A549 (cell line): ENCODE measurements around the gene DYRK2. TPM values are rescaled to one million over a fixed set of nuclear protein-coding genes. Genes with fewer than 3 reads are reported as not detected.

Source experiments
- ATAC-seq, 2 experiments: fragments of 200-7000 bp in 1 of 2; fragments of >200 bp in 1 of 2; cut with Nextera tagmentation in 1 of 2; cut with Tn5 transposase in 1 of 2; 3 replicates each; pipeline versions ENCODE4 v1.8.0 to v1.9.1; 2018 to 2020; ENCODE audit warnings: mild to moderate bottlenecking in 1 of 2, moderate library complexity in 1 of 2
- CTCF ChIA-PET: fragments of 300-600 bp; sonication (Branson Sonifier 250); formaldehyde crosslinking; extraction: SDS; loops from one replicate; lab custom pipeline; 2021; ENCODE audit warnings: antibody characterized with exemption, inconsistent platforms; lab: Yijun Ruan, JAX
- POLR2A ChIA-PET: fragments of 350-600 bp; formaldehyde crosslinking; extraction: SDS; loops from one replicate; lab custom pipeline; 2021; ENCODE audit warnings: antibody characterized with exemption, inconsistent platforms; lab: Yijun Ruan, JAX
- DNase-seq, 2 experiments: peaks; one replicate each; pipeline versions ENCODE4 v3.0.0 to v3.0.0-alpha.2; 2011 to 2016; ENCODE audit warnings: low read depth in 1 of 2, low spot score in 1 of 2
- FAIRE-seq: peaks from 2 replicates; lab custom pipeline; 2011; peaks lifted over from hg19 to GRCh38; lab: Jason Lieb, UNC
- H3K27ac ChIP-seq, 2 experiments: fragments of >200 bp; sonication (Bioruptor Twin); formaldehyde crosslinking; 3 replicates each; pipeline ENCODE4 v1.5.1; 2016 to 2017
- H3K4me1 ChIP-seq: fragments of >200 bp; sonication (Bioruptor Twin); formaldehyde crosslinking; 3 replicates; pipeline ENCODE4 v1.6.1; 2016
- H3K4me2 ChIP-seq: fragments of >200 bp; sonication (Bioruptor Twin); formaldehyde crosslinking; 3 replicates; pipeline ENCODE4 v1.6.1; 2016
- H3K4me3 ChIP-seq: fragments of >200 bp; sonication (Bioruptor Twin); formaldehyde crosslinking; 3 replicates; pipeline ENCODE4 v1.5.1; 2016
- H3K9me3 ChIP-seq: fragments of >200 bp; sonication (Bioruptor Twin); formaldehyde crosslinking; 3 replicates; pipeline ENCODE4 v1.6.1; 2016
- BHLHE40 ChIP-seq: IDR thresholded peaks from 2 replicates; pipeline ENCODE4 v1.6.1; 2012; ENCODE audit warnings: low read depth, low read length, inconsistent platforms
- CBX2 ChIP-seq: fragments of 200-600 bp; sonication (generic); IDR thresholded peaks from 2 replicates; pipeline ENCODE4 v1.6.1; 2016; ENCODE audit warnings: low read depth, mild to moderate bottlenecking, borderline replicate concordance
- CHD2 ChIP-seq: fragments of 150-350 bp; IDR thresholded peaks from 2 replicates; pipeline ENCODE4 v1.6.1; 2014; ENCODE audit warnings: low read length; ENCODE audit not compliant: partially characterized antibody
- CHD4 ChIP-seq: fragments of 200-600 bp; sonication (generic); IDR thresholded peaks from 2 replicates; pipeline ENCODE4 v1.6.1; 2016; ENCODE audit warnings: antibody characterized with exemption, mild to moderate bottlenecking, borderline replicate concordance
- ESRRA ChIP-seq: fragments of 150-350 bp; IDR thresholded peaks from 2 replicates; pipeline ENCODE4 v1.6.1; 2014; ENCODE audit warnings: mild to moderate bottlenecking, low read length, borderline replicate concordance
- FOSB ChIP-seq: fragments of 250-450 bp; sonication (Bioruptor Pico); IDR thresholded peaks from 2 replicates; pipeline ENCODE4 v1.5.0; 2020; ENCODE audit warnings: mild to moderate bottlenecking, moderate library complexity
- FOSL2 ChIP-seq, 2 experiments: fragments of 450-650 bp in 1 of 2; fragments of >200 bp in 1 of 2; sonication (Bioruptor Twin) in 1 of 2; formaldehyde crosslinking; IDR thresholded peaks; 2 replicates each; pipeline versions ENCODE4 v1.5.0 to v1.6.1; 2016 to 2020; ENCODE audit warnings: mild to moderate bottlenecking in 1 of 2, moderate library complexity in 1 of 2
- FOXS1 ChIP-seq: fragments of 250-450 bp; sonication (Bioruptor Pico); IDR thresholded peaks from 2 replicates; pipeline ENCODE4 v1.5.0; 2020; ENCODE audit warnings: mild to moderate bottlenecking, moderate library complexity
- HDAC2 ChIP-seq: fragments of 200-600 bp; sonication (generic); IDR thresholded peaks from 2 replicates; pipeline ENCODE4 v1.6.1; 2016
- HOXB13 ChIP-seq: fragments of 250-450 bp; sonication (Bioruptor Pico); IDR thresholded peaks from 2 replicates; pipeline ENCODE4 v1.5.0; 2020; ENCODE audit warnings: low read depth, mild to moderate bottlenecking, moderate library complexity
- HOXB5 ChIP-seq: fragments of 250-450 bp; sonication (Bioruptor Pico); IDR thresholded peaks from 2 replicates; pipeline ENCODE4 v1.5.0; 2020; ENCODE audit warnings: mild to moderate bottlenecking, moderate library complexity
- MAFK ChIP-seq: fragments of 450-650 bp; IDR thresholded peaks from 2 replicates; pipeline ENCODE4 v1.6.1; 2014; ENCODE audit not compliant: partially characterized antibody
- MAZ ChIP-seq: fragments of 150-350 bp; IDR thresholded peaks from 2 replicates; pipeline ENCODE4 v1.6.1; 2014; ENCODE audit warnings: antibody characterized with exemption, low read depth, low read length, borderline replicate concordance
- MYC ChIP-seq: IDR thresholded peaks from 2 replicates; pipeline ENCODE4 v1.6.1; 2012; ENCODE audit warnings: mild to moderate bottlenecking, inconsistent platforms, low read length, improper control_type of control experiment, borderline replicate concordance
- NFE2L2 ChIP-seq: fragments of 150-350 bp; conservative IDR thresholded peaks from 2 replicates; pipeline ENCODE4 v1.6.1; 2014; ENCODE audit warnings: low read length
- NPAS2 ChIP-seq: fragments of 250-450 bp; sonication (Bioruptor Pico); IDR thresholded peaks from 2 replicates; pipeline ENCODE4 v1.8.0; 2022; ENCODE audit warnings: mild to moderate bottlenecking, moderate library complexity, borderline replicate concordance
- RCOR1 ChIP-seq: fragments of 150-350 bp; IDR thresholded peaks from 2 replicates; pipeline ENCODE4 v1.6.1; 2014; ENCODE audit warnings: antibody characterized with exemption, low read length, low read depth
- SMC3 ChIP-seq: fragments of >200 bp; sonication (Bioruptor Twin); formaldehyde crosslinking; IDR thresholded peaks from 3 replicates; pipeline ENCODE4 v1.6.1; 2018; ENCODE audit warnings: inconsistent platforms
- SREBF2 ChIP-seq: fragments of 450-650 bp; IDR thresholded peaks from 2 replicates; pipeline ENCODE4 v1.6.1; 2014; ENCODE audit warnings: mild to moderate bottlenecking, moderate library complexity
- WGBS: methylation state at CpG from one replicate; pipeline ENCODE4 v1.1.6; 2017; ENCODE audit errors: missing lambda C conversion rate; 5-methylcytosine and 5-hydroxymethylcytosine counted together
- polyA plus RNA-seq, 4 experiments: library from polyadenylated mRNA; depleted of rRNA in 3 of 4; stranded (reverse); fragments of >200 nt; fragmentation: RNase III in 1 of 4; extraction: RNeasy Plus Mini Kit Qiagen cat#74134 plus additional on column Dnase treatment in 1 of 4; gene quantifications; 2 replicates in 3 of 4; 3 replicates in 1 of 4; pipeline ENCODE4 v1.2.3, GENCODE V29; 2011 to 2017
- TF ChIP-seq, protein P1 (sequence below): fragments of >200 bp; sonication (Bioruptor Twin); formaldehyde crosslinking; IDR thresholded peaks from 3 replicates; pipeline ENCODE4 v1.5.1; 2016
- TF ChIP-seq, protein P2 (sequence below): fragments of 250-450 bp; sonication (Bioruptor Pico); IDR thresholded peaks from 2 replicates; pipeline ENCODE4 v1.5.0; 2021; ENCODE audit warnings: mild to moderate bottlenecking, moderate library complexity, borderline replicate concordance
- TF ChIP-seq, protein P3 (sequence below): IDR thresholded peaks from 2 replicates; pipeline ENCODE4 v1.6.1; 2012
- TF ChIP-seq, protein P4 (sequence below): IDR thresholded peaks from 2 replicates; pipeline ENCODE4 v1.6.1; 2012
- TF ChIP-seq, protein P5 (sequence below): fragments of >200 bp; sonication (Bioruptor Twin); formaldehyde crosslinking; IDR thresholded peaks from 3 replicates; pipeline ENCODE4 v1.6.1; 2016
- TF ChIP-seq, protein P6 (sequence below): fragments of 150-350 bp; IDR thresholded peaks from 2 replicates; pipeline ENCODE4 v1.6.1; 2014; ENCODE audit warnings: low read depth, mild to moderate bottlenecking, low read length

Gene DYRK2
- polyA plus RNA-seq, 2 of the 4 experiments (the other 2 are of a cell fraction) = 9.1 to 17.2 TPM

DNA sequence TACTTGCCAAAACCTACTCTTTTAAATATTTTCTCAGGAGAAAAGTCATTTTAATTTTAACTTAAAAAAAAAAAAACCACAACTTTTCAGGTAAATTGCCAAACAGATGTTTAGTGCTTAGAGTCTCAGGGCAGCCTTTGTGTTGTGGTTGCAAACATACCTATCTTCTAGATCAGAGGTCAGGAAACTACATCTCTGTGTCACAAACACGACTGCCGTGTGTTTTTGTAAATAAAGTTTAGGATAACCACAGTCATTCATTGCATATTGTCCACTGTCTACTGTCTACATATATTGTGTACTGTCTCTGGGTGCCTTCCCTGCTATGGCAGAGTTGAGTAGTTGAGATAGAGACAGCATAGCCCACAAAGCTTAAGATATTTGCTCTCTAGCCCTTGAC lies 48.9 kb downstream of the DYRK2 start:
- no peak for TF ChIP-seq HOXB5
- no peak for TF ChIP-seq FOXS1 (CRISPR knock-in tag)
- TF ChIP-seq, all 56 proteins: peak for 0
- Histone ChIP-seq H3K4me2 (no peak overlapping the region), H3K4me3 (no peak overlapping the region), H3K4me1 (no peaks in the 10 kb centered on the region), H3K27ac (no peak overlapping the region), H3K9me3 (no peaks in the 10 kb centered on the region)
- POLR2A ChIA-PET = no interaction called here
- DNase-seq = no peak
- ATAC-seq = no peak
- no peak for FAIRE-seq
- WGBS = 86% methylated on average over 2 of the region's 2 CpGs
- CTCF ChIA-PET = no interaction called here

DNA sequence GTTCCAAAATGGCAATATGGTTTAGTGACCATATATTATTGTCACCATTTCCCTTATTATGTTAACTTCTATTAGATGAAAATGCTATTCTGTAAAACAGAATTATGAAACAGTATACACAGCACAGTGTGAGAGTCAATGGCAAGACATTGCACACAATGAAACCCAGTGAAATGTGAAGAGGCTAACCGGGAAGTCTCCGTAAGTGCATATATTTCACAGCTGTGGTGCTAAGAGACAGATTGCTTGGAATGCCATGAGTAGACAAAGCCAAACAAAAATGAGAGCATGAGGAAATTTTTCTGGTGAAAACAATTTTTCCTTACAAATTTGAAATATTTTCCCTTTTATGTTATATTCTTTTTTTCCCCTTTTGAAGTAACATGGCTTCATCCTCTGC lies 49.4 kb downstream of the DYRK2 start:
- H3K9me3 ChIP-seq = no peaks in the 10 kb centered on the region
- H3K4me3 ChIP-seq = no peak overlapping the region
- FAIRE-seq (no peak), ATAC-seq (no peak), DNase-seq (no peak)
- H3K27ac ChIP-seq = no peak overlapping the region
- H3K4me1 ChIP-seq = no peaks in the 10 kb centered on the region
- H3K4me2 ChIP-seq = no peak overlapping the region
- POLR2A ChIA-PET = no interaction called here
- CTCF ChIA-PET = no interaction called here
- TF ChIP-seq, protein P1, sequence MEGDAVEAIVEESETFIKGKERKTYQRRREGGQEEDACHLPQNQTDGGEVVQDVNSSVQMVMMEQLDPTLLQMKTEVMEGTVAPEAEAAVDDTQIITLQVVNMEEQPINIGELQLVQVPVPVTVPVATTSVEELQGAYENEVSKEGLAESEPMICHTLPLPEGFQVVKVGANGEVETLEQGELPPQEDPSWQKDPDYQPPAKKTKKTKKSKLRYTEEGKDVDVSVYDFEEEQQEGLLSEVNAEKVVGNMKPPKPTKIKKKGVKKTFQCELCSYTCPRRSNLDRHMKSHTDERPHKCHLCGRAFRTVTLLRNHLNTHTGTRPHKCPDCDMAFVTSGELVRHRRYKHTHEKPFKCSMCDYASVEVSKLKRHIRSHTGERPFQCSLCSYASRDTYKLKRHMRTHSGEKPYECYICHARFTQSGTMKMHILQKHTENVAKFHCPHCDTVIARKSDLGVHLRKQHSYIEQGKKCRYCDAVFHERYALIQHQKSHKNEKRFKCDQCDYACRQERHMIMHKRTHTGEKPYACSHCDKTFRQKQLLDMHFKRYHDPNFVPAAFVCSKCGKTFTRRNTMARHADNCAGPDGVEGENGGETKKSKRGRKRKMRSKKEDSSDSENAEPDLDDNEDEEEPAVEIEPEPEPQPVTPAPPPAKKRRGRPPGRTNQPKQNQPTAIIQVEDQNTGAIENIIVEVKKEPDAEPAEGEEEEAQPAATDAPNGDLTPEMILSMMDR = no peak
- TF ChIP-seq HDAC2 (no peak), ESRRA (no peak), MYC (no peak), NPAS2 (CRISPR knock-in tag) (no peak), CHD4 (no peak), HOXB5 (no peak), CBX2 (no peak), NFE2L2 (no peak), CHD2 (no peak)
- TF ChIP-seq, protein P2, sequence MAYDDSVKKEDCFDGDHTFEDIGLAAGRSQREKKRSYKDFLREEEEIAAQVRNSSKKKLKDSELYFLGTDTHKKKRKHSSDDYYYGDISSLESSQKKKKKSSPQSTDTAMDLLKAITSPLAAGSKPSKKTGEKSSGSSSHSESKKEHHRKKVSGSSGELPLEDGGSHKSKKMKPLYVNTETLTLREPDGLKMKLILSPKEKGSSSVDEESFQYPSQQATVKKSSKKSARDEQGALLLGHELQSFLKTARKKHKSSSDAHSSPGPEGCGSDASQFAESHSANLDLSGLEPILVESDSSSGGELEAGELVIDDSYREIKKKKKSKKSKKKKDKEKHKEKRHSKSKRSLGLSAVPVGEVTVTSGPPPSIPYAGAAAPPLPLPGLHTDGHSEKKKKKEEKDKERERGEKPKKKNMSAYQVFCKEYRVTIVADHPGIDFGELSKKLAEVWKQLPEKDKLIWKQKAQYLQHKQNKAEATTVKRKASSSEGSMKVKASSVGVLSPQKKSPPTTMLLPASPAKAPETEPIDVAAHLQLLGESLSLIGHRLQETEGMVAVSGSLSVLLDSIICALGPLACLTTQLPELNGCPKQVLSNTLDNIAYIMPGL (CRISPR knock-in tag) = no peak
- TF ChIP-seq, protein P3, sequence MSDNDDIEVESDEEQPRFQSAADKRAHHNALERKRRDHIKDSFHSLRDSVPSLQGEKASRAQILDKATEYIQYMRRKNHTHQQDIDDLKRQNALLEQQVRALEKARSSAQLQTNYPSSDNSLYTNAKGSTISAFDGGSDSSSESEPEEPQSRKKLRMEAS = no peak
- TF ChIP-seq, protein P4, sequence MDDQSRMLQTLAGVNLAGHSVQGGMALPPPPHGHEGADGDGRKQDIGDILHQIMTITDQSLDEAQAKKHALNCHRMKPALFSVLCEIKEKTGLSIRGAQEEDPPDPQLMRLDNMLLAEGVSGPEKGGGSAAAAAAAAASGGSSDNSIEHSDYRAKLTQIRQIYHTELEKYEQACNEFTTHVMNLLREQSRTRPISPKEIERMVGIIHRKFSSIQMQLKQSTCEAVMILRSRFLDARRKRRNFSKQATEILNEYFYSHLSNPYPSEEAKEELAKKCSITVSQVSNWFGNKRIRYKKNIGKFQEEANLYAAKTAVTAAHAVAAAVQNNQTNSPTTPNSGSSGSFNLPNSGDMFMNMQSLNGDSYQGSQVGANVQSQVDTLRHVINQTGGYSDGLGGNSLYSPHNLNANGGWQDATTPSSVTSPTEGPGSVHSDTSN = no peak
- WGBS = 77% methylated on average over 2 of the region's 2 CpGs

DNA sequence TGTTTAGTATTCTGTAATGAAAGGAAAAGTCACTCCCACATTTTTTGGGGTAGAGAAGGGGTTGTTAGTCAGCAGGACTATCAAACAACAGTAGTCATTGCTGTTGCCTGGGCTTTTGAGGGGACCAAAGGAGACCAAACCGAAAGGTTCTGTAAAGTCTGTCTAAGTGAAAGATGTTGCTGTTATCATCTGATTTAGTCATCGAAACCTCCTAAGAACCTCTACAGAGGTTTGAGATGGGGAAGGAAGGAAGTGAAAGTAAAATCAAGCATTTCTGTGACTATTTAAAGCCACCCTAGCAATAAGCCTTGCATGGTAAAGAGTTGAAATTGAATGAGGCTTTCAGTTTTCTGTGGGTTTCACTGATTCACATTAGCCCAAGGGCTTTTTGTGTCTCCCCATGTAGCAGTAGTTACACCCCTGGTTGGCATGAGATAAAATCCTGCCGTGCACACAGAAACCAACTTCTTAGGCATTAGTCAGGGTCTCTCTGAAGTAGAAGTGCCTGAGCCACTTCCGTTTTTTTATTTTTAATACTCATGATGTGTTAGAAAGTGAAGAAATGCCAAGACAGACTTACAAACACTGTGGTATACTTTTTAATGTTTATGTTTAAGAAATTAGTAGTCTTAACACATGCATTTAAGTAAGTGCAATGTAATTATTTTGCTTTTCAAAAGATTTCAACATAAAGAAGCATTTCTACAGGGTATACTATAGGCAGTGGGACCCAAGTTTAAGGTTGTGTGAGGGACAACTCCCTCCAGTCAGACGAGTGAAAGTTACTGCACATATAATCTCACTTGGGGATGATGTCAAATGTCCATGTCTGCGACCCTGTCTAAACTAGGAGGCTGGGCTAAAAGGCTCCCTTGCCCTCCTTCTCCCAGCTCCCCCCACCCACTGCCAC lies 50.4 kb downstream of the DYRK2 start:
- Histone ChIP-seq H3K4me3 (no peak overlapping the region), H3K4me1 (no peaks in the 10 kb centered on the region), H3K9me3 (no peaks in the 10 kb centered on the region), H3K27ac (no peak overlapping the region), H3K4me2 (no peak overlapping the region)
- 61% methylated on average over 6 of the region's 6 CpGs for WGBS
- CTCF ChIA-PET = no interaction called here
- ATAC-seq (no peak), DNase-seq (no peak), FAIRE-seq (no peak)
- POLR2A ChIA-PET = no interaction called here
- TF ChIP-seq RCOR1 (no peak), MAFK (no peak), FOSL2 (IDR thresholded peaks at IDR 0.05) (no peak), FOSL2 (CRISPR knock-in tag; IDR thresholded peaks at IDR 0.05) (no peak), CHD2 (no peak), SREBF2 (no peak), SMC3 (no peak), HOXB13 (CRISPR knock-in tag) (no peak), MAZ (no peak), FOSB (CRISPR knock-in tag) (no peak), BHLHE40 (no peak)
- TF ChIP-seq, protein P5, sequence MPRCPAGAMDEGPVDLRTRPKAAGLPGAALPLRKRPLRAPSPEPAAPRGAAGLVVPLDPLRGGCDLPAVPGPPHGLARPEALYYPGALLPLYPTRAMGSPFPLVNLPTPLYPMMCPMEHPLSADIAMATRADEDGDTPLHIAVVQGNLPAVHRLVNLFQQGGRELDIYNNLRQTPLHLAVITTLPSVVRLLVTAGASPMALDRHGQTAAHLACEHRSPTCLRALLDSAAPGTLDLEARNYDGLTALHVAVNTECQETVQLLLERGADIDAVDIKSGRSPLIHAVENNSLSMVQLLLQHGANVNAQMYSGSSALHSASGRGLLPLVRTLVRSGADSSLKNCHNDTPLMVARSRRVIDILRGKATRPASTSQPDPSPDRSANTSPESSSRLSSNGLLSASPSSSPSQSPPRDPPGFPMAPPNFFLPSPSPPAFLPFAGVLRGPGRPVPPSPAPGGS = no peak
- TF ChIP-seq, protein P6, sequence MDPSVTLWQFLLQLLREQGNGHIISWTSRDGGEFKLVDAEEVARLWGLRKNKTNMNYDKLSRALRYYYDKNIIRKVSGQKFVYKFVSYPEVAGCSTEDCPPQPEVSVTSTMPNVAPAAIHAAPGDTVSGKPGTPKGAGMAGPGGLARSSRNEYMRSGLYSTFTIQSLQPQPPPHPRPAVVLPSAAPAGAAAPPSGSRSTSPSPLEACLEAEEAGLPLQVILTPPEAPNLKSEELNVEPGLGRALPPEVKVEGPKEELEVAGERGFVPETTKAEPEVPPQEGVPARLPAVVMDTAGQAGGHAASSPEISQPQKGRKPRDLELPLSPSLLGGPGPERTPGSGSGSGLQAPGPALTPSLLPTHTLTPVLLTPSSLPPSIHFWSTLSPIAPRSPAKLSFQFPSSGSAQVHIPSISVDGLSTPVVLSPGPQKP = no peak
